Measurements from ENCODE around the gene EIF4ENIF1. TPM values are rescaled to one million over a fixed set of nuclear protein-coding genes. Genes with fewer than 3 reads are reported as not detected.

EIF4ENIF1 gene
- total RNA-seq, 1 experiment from 2014 or later = 16.8 TPM

Other genes with a start within 250 kb of the EIF4ENIF1 start
- gene PIK3IP1, start 197.4 kb downstream of the EIF4ENIF1 start, total RNA-seq (2014; rRNA removed; shearing (Covaris generic)) = 9.3 and 12.5 TPM in 2 replicates
- gene PATZ1, start 143.5 kb downstream of the EIF4ENIF1 start, total RNA-seq (2014; rRNA removed; shearing (Covaris generic)) = 30.2 and 30.8 TPM in 2 replicates
- 31.8 and 69.1 TPM in 2 replicates for gene DRG1, start 90.2 kb downstream of the EIF4ENIF1 start, total RNA-seq (2014; rRNA removed; shearing (Covaris generic))
- gene SFI1, start 6.7 kb upstream of the EIF4ENIF1 start, total RNA-seq (2014; rRNA removed; shearing (Covaris generic)) = 17.0 and 43.8 TPM in 2 replicates
- 46.1 and 75.3 TPM in 2 replicates for gene PISD, start 172.4 kb upstream of the EIF4ENIF1 start, total RNA-seq (2014; rRNA removed; shearing (Covaris generic))